GM21737 (cell line): ENCODE measurements around the gene ZNF689.

Experiments
- ATAC-seq: cut with Tn5 transposase; IDR thresholded peaks from one replicate; pipeline ENCODE4 v1.9.1; 2021; ENCODE audit warnings: mild to moderate bottlenecking, moderate library complexity; ENCODE audit not compliant: unreplicated experiment

The ZNF689 gene

GRCh38 chr16:30566531-30566930 is 43.7 kb downstream of the ZNF689 start:
- no peak for ATAC-seq

GRCh38 chr16:30565984-30566383 is 44.2 kb downstream of the ZNF689 start:
- ATAC-seq: no peak

GRCh38 chr16:30565526-30565925 is 44.7 kb downstream of the ZNF689 start:
- ATAC-seq: no peak

GRCh38 chr16:30562021-30562420 is 48.2 kb downstream of the ZNF689 start:
- no peak for ATAC-seq

- no peak for ATAC-seq
These were observed 48.9 kb downstream of the ZNF689 start for GRCh38 chr16:30561089-30561816.

DNA sequence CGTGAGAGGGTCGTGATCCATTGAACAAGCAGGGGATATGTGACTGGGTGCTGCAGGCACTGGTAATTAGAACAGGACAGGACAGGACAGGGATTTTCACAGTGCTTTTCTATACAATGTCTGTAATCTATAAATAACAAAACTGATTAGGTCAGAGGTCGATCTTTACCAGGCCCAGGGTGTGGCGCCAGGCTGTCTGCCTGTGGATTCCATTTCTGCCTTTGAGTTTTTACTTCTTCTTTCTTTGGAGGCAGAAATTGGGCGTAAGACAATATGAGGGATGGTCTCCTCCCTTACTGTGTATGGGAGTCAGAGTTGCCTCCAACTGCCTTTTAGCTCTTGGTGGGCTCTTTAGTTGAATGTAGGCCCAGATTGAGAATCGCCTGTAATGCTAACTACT is 50.5 kb downstream of the ZNF689 start:
- ATAC-seq: no peak

GRCh38 chr16:30558789-30559377 is 51.3 kb downstream of the ZNF689 start:
- no peak for ATAC-seq

DNA sequence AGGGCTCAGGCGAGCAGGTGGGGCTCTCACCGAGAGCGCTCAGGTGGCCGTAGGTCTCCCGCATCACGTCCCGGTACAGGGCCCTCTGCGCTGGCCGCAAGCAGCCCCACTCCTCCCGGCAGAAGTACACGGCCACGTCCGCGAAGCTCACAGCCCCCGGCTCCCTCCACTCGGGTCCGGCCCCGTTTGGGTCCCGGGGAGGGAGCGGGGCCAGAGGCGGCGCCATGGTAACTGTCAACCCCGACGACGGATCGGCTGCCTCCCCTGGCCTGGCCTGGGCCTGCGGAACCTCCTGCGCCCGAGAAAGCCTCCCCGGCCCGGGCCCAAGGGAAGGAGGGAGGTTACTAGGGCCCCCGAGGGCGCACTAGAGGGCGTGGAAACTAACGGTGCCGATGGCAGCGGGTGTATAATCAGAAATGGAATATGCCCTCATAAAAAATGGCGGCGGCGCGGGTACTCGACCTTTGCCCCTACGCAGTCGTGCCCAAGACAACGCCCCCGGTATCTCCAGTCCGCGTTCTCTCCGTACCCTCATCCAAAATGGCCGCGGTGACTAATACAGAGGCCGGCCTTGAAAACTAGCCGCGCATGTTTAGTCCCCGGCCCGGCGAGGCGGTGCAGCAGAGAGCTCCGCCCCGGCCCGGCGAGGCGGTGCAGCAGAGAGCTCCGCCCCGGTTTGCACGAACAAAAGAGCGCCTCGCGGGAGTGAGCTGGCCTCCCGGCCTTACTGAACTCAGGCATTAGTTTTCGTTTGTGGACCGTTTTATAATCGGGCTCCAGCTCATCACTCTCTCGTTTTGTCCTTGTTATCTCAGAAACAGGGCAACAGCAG is 52.0 kb downstream of the ZNF689 start, which contains the start of gene ZNF764:
ZNF764 (minus strand) TSS at position 418 of the 832 bp plus-strand sequence; CDS start at position 226, 192 bp downstream.
- ATAC-seq: peak; percentile 87

GRCh38 chr16:30557707-30557956 is 52.6 kb downstream of the ZNF689 start:
- no peak for ATAC-seq

DNA sequence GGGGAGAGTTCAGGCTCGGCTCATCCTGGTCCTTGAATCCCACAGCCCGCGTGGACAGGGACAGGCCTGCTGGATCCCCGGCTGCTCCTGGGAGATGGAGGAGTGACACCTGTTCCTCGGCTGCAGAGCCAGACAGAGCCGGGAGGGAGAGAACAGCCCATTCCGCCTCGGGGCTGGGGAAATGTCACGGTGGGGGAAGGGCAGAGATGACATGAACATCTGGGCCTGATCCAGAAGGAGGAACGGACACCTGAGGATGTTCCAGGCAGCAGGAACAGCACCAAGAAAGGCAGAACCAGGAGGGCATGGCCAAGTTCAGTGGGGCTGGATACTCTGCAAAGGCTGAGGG is 54.1 kb downstream of the ZNF689 start:
- ATAC-seq: no peak

DNA sequence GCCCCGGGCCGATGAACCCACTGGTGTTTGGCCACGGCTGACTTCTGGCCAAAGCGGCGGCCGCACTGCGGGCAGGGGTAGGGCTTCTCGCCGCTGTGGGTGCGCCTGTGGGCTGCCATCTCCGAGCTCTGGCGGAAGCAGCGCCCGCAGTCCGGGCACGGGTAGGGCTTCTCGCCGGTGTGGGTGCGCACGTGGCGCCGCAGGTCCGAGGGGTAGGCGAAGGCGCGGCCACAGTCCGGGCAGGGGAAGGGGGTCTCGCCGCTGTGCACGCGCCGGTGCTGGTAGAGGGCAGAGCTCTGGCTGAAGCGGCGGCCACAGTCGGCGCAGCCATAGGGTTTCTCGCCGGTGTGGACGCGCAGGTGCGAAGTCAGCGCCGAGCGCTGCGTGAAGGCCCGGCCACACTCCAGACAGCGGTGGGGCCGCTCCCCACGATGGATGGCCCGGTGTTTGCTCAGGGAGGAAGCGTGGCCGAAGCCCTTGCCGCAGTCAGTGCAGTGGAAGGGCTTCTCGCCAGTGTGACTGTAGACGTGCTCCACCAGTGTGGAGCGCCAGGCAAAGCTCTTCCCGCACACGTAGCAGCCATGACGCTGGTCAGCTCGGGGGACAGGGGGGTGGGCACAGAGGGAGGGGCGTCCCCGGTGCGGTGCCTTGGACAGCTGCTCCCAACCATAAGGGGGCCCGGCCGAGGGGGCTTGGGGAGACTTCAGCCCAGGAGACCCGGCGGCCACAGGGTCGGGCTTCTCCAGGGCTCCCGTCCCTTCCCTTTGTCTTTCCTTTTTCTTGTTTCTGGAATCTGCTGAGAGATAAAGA is 54.7 kb downstream of the ZNF689 start:
- ATAC-seq: no peak

GRCh38 chr16:30554557-30555314 is 55.5 kb downstream of the ZNF689 start:
- ATAC-seq: no peak

GRCh38 chr16:30553393-30553899 is 56.7 kb downstream of the ZNF689 start:
- ATAC-seq: no peak

DNA sequence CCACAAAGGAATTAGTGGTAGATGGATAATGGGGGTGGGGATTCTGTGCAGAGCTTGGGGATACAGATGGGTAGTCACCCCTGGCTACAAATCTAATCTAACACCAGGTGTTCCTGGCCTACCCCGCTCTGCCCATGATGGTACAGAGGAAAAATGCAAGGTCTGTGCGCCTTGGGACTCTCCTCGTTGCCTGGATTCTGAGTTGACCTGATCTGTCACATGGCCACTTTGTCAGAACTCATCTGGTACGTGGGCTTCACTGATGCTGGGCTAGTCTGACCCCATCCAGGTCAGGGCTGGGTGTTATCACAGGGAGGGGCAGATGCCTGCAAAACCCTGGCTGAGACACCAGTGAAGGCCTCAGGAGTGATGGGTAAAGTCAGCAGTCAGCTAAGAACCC is 57.2 kb downstream of the ZNF689 start:
- ATAC-seq: no peak
